Keratinocyte (primary cell): Measurements from ENCODE around the gene GDPD1.

ENCODE experiments used
- CTCF ChIP-seq, 3 experiments: IDR thresholded peaks in 1 of 3; conservative IDR thresholded peaks in 1 of 3; optimal IDR thresholded peaks in 1 of 3; 2 replicates in 2 of 3; 3 replicates in 1 of 3; pipeline versions ENCODE3 to v1.5.1; 2011; ENCODE audit warnings: low read length in 3 of 3, mild to moderate bottlenecking in 3 of 3, moderate library complexity in 2 of 3, control low read depth in 1 of 3, inconsistent platforms in 1 of 3; ENCODE audit not compliant: insufficient read depth in 2 of 3; ENCODE audit errors: extremely low read depth in 1 of 3
- EZH2 ChIP-seq: IDR thresholded peaks from one replicate; pipeline ENCODE4 v1.6.1; 2012; ENCODE audit warnings: inconsistent platforms, mild to moderate bottlenecking, low read length, moderate library complexity

- TF ChIP-seq CTCF (optimal IDR thresholded peaks at IDR 0.05 in 1 of 3, IDR thresholded peaks at IDR 0.05 in 1 of 3, conservative IDR thresholded peaks at IDR 0.05 in 1 of 3; ENCODE audit: extremely low read depth in 1 of 3, insufficient read depth in 2 of 3, low read length in 3 of 3) (no peak), EZH2 (no peak)
Observed at GRCh38 chr17:59199398-59199797, 20.9 kb upstream of the GDPD1 start.
